Measurements from ENCODE around the gene FBN3.

Gene FBN3

GRCh38 chr19:8126511-8126910 lies 22.9 kb downstream of the FBN3 start:
- no peak for DNase-seq (ENCODE audit: extremely low read depth, low read depth)
- no peak for TF ChIP-seq CTCF (IDR thresholded peaks at IDR 0.05; ENCODE audit: low read depth, low read length)

- TF ChIP-seq CTCF (IDR thresholded peaks at IDR 0.05; ENCODE audit: low read depth, low read length) = no peak
Observed at GRCh38 chr19:8126008-8126407, 23.4 kb downstream of the FBN3 start.

GRCh38 chr19:8123683-8124082 lies 25.7 kb downstream of the FBN3 start:
- TF ChIP-seq CTCF (IDR thresholded peaks at IDR 0.05; ENCODE audit: low read depth, low read length) = no peak
- DNase-seq (ENCODE audit: extremely low read depth, low read depth) = no peak

More at GRCh38 chr19:8126008-8126407, 23.4 kb downstream of the FBN3 start:
- no peak for DNase-seq (ENCODE audit: extremely low read depth, low read depth)

GRCh38 chr19:8120636-8121480 lies 28.5 kb downstream of the FBN3 start:
- no peak for DNase-seq (ENCODE audit: extremely low read depth, low read depth)
- TF ChIP-seq CTCF (IDR thresholded peaks at IDR 0.05; ENCODE audit: low read depth, low read length) = no peak

- DNase-seq (ENCODE audit: extremely low read depth, low read depth) = no peak
Observed at GRCh38 chr19:8117991-8118390, 31.4 kb downstream of the FBN3 start.

GRCh38 chr19:8116437-8117293 lies 32.7 kb downstream of the FBN3 start:
- no peak for DNase-seq (ENCODE audit: extremely low read depth, low read depth)
- TF ChIP-seq CTCF (IDR thresholded peaks at IDR 0.05; ENCODE audit: low read depth, low read length) = no peak

More at GRCh38 chr19:8117991-8118390, 31.4 kb downstream of the FBN3 start:
- no peak for TF ChIP-seq CTCF (IDR thresholded peaks at IDR 0.05; ENCODE audit: low read depth, low read length)

All from AG09319 (cell line).